CD14-positive monocyte (primary cell): Measurements from ENCODE around the gene IFIT3. TPM values are rescaled to one million over a fixed set of nuclear protein-coding genes. Genes with fewer than 3 reads are reported as not detected.
A peak's percentile ranks its signal among the peaks of the same experiment; 100 is the strongest.

Source experiments
- DNase-seq, 3 donors: peaks; one replicate each; pipeline ENCODE4 v3.0.0-alpha.2; 2011 to 2022
- H2AFZ ChIP-seq: 2 replicates; pipeline ENCODE4 v1.6.0; 2012; ENCODE audit warnings: mild to moderate bottlenecking, low read depth, low read length, inconsistent platforms; ENCODE audit not compliant: insufficient read depth, poor library complexity, severe bottlenecking
- H3K27ac ChIP-seq, 2 donors: 1 replicate in 1 of 2; 2 replicates in 1 of 2; pipeline ENCODE4 v1.5.1; 2012 to 2013; ENCODE audit warnings: low read length in 2 of 2, control low read depth in 1 of 2, inconsistent platforms in 1 of 2, low read depth in 1 of 2, mild to moderate bottlenecking in 1 of 2
- H3K27me3 ChIP-seq, 2 donors: one replicate each; pipeline versions ENCODE4 v1.6.0 to v1.6.1; 2011 to 2013; ENCODE audit warnings: low read length in 2 of 2; ENCODE audit not compliant: control insufficient read depth in 2 of 2, insufficient read depth in 2 of 2
- H3K36me3 ChIP-seq, 2 donors: replicated peaks in 1 of 2; 1 replicate in 1 of 2; 2 replicates in 1 of 2; pipeline versions ENCODE4 v1.5.1 to v1.6.1; 2012 to 2013; ENCODE audit warnings: low read length in 2 of 2, control low read depth in 1 of 2, inconsistent platforms in 1 of 2, mild to moderate bottlenecking in 1 of 2; ENCODE audit not compliant: insufficient read depth in 2 of 2, control insufficient read depth in 1 of 2
- H3K4me1 ChIP-seq, 2 donors: 1 replicate in 1 of 2; 2 replicates in 1 of 2; pipeline versions ENCODE4 v1.5.1 to v1.6.1; 2012 to 2013; ENCODE audit warnings: low read length in 2 of 2, control low read depth in 1 of 2, inconsistent platforms in 1 of 2, mild to moderate bottlenecking in 1 of 2, moderate library complexity in 1 of 2; ENCODE audit not compliant: insufficient read depth in 2 of 2, control insufficient read depth in 1 of 2
- H3K4me2 ChIP-seq: replicated peaks from 2 replicates; pipeline ENCODE3; 2012; ENCODE audit warnings: low read length, moderate library complexity, mild to moderate bottlenecking; ENCODE audit not compliant: poor library complexity, severe bottlenecking; ENCODE audit errors: extremely low read depth
- H3K4me3 ChIP-seq, 3 experiments: fragments of 200-600 bp in 1 of 3; sonication (generic) in 1 of 3; replicated peaks in 1 of 3; 1 replicate in 2 of 3; 2 replicates in 1 of 3; pipeline ENCODE4 v1.5.1; 2011 to 2013; ENCODE audit warnings: low read length in 3 of 3, mild to moderate bottlenecking in 3 of 3, control low read depth in 2 of 3, low read depth in 2 of 3, inconsistent platforms in 1 of 3, moderate library complexity in 1 of 3
- H3K79me2 ChIP-seq: 2 replicates; pipeline ENCODE4 v1.6.0; 2012; ENCODE audit warnings: mild to moderate bottlenecking, control low read depth, inconsistent platforms, low read length, moderate library complexity; ENCODE audit not compliant: insufficient read depth
- H3K9ac ChIP-seq: 2 replicates; pipeline ENCODE4 v1.6.0; 2017; ENCODE audit warnings: low read length, mild to moderate bottlenecking; ENCODE audit not compliant: insufficient read depth, poor library complexity, severe bottlenecking
- H3K9me3 ChIP-seq, 2 donors: replicated peaks in 1 of 2; 1 replicate in 1 of 2; 2 replicates in 1 of 2; pipeline versions ENCODE4 v1.5.1 to v1.6.1; 2012 to 2013; ENCODE audit warnings: low read length in 2 of 2, control low read depth in 1 of 2; ENCODE audit not compliant: control insufficient read depth in 1 of 2, insufficient read depth in 1 of 2
- H4K20me1 ChIP-seq: 2 replicates; pipeline ENCODE4 v1.6.0; 2012; ENCODE audit warnings: mild to moderate bottlenecking, low read length, control low read depth, moderate library complexity; ENCODE audit not compliant: insufficient read depth
- H3K27ac Mint-ChIP-seq, 7 donors: one replicate each; pipeline ENCODE4 v1.8.0; 2020; ENCODE audit warnings: mild to moderate bottlenecking in 7 of 7, mixed read lengths in 7 of 7, moderate library complexity in 6 of 7, inconsistent platforms in 2 of 7
- H3K27me3 Mint-ChIP-seq, 3 donors: one replicate each; pipeline ENCODE4 v1.8.0; 2021 to 2022; ENCODE audit warnings: low read depth in 3 of 3, mild to moderate bottlenecking in 3 of 3, mixed read lengths in 3 of 3, moderate library complexity in 3 of 3, inconsistent platforms in 1 of 3
- H3K36me3 Mint-ChIP-seq, 2 donors: one replicate each; pipeline ENCODE4 v1.8.0; 2020; ENCODE audit warnings: mixed read lengths in 2 of 2, inconsistent platforms in 1 of 2, mild to moderate bottlenecking in 1 of 2
- H3K4me1 Mint-ChIP-seq: one replicate; pipeline ENCODE4 v1.8.0; 2020; ENCODE audit warnings: mild to moderate bottlenecking, mixed read lengths
- H3K4me3 Mint-ChIP-seq, 2 donors: one replicate each; pipeline ENCODE4 v1.8.0; 2020; ENCODE audit warnings: mild to moderate bottlenecking in 2 of 2, mixed read lengths in 2 of 2, moderate library complexity in 1 of 2
- H3K9me3 Mint-ChIP-seq, 7 donors: one replicate each; pipeline ENCODE4 v1.8.0; 2020 to 2022; ENCODE audit warnings: mixed read lengths in 7 of 7, mild to moderate bottlenecking in 6 of 7, moderate library complexity in 6 of 7, inconsistent platforms in 2 of 7
- WGBS: methylation state at CpG from one replicate; pipeline ENCODE4 v1.1.5; 2013; ENCODE audit warnings: missing lambda C conversion rate; ENCODE audit not compliant: insufficient coverage; 5-methylcytosine and 5-hydroxymethylcytosine counted together
- intact Hi-C, 2 donors: fragments of 100-400 bp; cut with micrococcal nuclease; formaldehyde crosslinking; loops; one replicate each; pipeline versions ENCODE4 v1.15.0 to v1.15.1; 2023
- polyA plus RNA-seq, 3 donors: library from polyadenylated mRNA; depleted of rRNA in 1 of 3; unstranded in 2 of 3; stranded (reverse) in 1 of 3; fragments of 300-500 nt in 2 of 3; fragments of >200 nt in 1 of 3; fragmentation: Illumina TruSeq in 2 of 3; gene quantifications; 1 replicate in 2 of 3; 2 replicates in 1 of 3; pipeline ENCODE4 v1.2.3, GENCODE V29; 2012 to 2021
- TF ChIP-seq, protein P1 (sequence below): fragments of 200-600 bp; IDR thresholded peaks from one replicate; pipeline ENCODE4 v1.8.0; 2022; ENCODE audit warnings: antibody characterized with exemption, mild to moderate bottlenecking

IFIT3 gene
- polyA plus RNA-seq, 3 donors: 13.8 to 38.0 (median 26.4) TPM

DNA sequence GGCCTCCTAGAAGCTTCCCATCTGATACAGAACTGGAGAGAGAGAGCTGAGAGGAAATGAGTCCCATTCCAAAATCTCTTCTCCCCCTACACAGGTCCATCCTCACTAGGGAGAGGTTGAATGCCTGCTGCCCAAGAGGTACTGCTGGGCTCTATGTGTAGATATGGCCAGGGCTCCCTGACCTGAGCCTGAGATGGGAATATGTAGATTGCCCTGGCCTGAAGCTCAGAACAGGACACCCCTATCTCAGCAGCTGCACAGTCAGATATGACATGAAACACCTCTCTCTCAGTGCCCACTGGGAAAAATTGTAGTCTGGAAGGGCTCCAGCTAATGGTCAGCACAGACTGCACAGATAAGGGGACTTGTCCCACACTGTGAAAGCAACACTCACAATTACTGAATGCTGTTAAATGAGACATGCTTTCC is 46.9 kb downstream of the IFIT3 start:
- DNase-seq: no peak
- no peak overlapping the region for H3K4me2 ChIP-seq
- Mint-ChIP-seq H3K9me3 (no peaks in the 10 kb centered on the region), H3K36me3 (no peaks in the 10 kb centered on the region), H3K27me3 (peaks cover 0 to 4% (median 2%) of the 10 kb centered on the region in 3 donors), H3K4me3 (no peak overlapping the region), H3K4me1 (peaks cover 14% of the 10 kb centered on the region), H3K27ac (peak overlapping the region in 1 of 7 donors; percentile 24)
- no peak overlapping the region for H3K4me3 ChIP-seq
- H3K9ac ChIP-seq: no peak overlapping the region
- no peaks in the 10 kb centered on the region for H4K20me1 ChIP-seq
- TF ChIP-seq, protein P1, sequence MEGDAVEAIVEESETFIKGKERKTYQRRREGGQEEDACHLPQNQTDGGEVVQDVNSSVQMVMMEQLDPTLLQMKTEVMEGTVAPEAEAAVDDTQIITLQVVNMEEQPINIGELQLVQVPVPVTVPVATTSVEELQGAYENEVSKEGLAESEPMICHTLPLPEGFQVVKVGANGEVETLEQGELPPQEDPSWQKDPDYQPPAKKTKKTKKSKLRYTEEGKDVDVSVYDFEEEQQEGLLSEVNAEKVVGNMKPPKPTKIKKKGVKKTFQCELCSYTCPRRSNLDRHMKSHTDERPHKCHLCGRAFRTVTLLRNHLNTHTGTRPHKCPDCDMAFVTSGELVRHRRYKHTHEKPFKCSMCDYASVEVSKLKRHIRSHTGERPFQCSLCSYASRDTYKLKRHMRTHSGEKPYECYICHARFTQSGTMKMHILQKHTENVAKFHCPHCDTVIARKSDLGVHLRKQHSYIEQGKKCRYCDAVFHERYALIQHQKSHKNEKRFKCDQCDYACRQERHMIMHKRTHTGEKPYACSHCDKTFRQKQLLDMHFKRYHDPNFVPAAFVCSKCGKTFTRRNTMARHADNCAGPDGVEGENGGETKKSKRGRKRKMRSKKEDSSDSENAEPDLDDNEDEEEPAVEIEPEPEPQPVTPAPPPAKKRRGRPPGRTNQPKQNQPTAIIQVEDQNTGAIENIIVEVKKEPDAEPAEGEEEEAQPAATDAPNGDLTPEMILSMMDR: no peak
- no peak overlapping the region for H3K27ac ChIP-seq
- intact Hi-C loops: no loop called here
- H3K9me3 ChIP-seq: no peaks in the 10 kb centered on the region
- H3K36me3 ChIP-seq: no peaks in the 10 kb centered on the region
- no peak overlapping the region for H2AFZ ChIP-seq
- no peaks in the 10 kb centered on the region for H3K27me3 ChIP-seq
- peaks cover 8 to 10% of the 10 kb centered on the region in 2 donors for H3K4me1 ChIP-seq
- no peaks in the 10 kb centered on the region for H3K79me2 ChIP-seq

DNA sequence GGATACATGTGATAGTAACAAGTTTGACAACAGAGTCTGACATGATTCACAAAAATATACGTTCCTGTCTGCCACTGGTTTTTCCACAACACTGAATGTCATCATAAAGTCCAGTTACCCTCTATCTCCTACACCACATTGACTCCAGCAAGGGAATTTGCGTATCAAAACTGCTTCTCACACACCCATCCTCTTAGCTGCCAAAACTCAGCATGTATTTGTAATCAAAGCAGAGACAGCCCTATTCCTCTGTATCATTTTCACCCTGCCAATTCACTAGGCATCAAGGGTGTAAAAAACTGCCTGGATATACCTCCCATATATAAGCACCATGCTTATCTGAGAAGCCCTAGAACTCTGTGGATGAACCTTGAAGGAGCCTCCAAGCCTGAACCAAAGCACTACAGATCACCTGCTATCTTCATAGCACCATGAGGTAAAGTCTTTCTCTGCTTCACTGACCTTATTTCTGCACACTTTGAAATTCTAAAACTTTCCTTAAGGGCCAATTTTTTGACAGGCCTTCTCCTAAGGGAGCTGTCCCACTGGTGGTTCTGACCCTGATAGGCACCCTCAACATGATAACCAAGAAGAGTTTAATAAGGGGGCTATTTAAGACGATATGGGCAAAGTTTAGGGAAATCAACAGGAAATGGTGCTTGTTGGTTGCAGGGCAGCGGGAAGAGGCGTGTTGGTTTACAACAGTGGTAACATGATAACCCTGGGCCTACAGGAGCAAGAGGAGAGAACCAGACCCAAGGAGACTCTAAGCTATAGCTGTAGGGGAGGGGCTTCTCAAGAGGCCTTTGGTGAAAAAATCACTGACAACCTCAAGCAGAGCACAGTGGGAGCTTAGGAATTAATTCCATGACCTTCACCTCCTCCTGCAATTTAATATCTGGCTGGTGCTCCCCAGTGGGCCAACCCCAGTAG is 50.2 kb downstream of the IFIT3 start, which contains the start of gene IFIT1B:
Gene IFIT1B (plus strand): TSS at position 352 of the 933 bp plus-strand sequence. CDS start 80 bp downstream, at position 432.
- intact Hi-C loops: no loop called here
- DNase-seq: no peak
- Histone ChIP-seq H3K36me3 (no peaks in the 10 kb centered on the region), H3K27ac (no peak within 1 kb of the TSS), H3K4me1 (peaks cover 8 to 10% of the 10 kb centered on the region in 2 donors), H4K20me1 (no peaks in the 10 kb centered on the region), H3K9ac (no peak within 1 kb of the TSS), H2AFZ (no peak within 1 kb of the TSS), H3K9me3 (no peaks in the 10 kb centered on the region), H3K79me2 (no peaks in the 10 kb centered on the region), H3K4me3 (no peak within 1 kb of the TSS), H3K27me3 (no peaks in the 10 kb centered on the region), H3K4me2 (no peak within 1 kb of the TSS)
- Mint-ChIP-seq H3K27me3 (peaks cover 0 to 6% (median 3%) of the 10 kb centered on the region in 3 donors), H3K4me1 (peaks cover 16% of the 10 kb centered on the region), H3K36me3 (no peaks in the 10 kb centered on the region), H3K27ac (peak within 1 kb of the TSS in 1 of 7 donors; percentile 20), H3K9me3 (no peaks in the 10 kb centered on the region), H3K4me3 (no peak within 1 kb of the TSS)
- TF ChIP-seq, protein P1: no peak
- WGBS: 96% methylated on average over 5 of the region's 5 CpGs
